Kidney epithelial cell (primary cell): ENCODE data around the gene PCDHGB1. TPM values are rescaled to one million over a fixed set of nuclear protein-coding genes. Genes with fewer than 3 reads are reported as not detected.

Experiments used
- DNase-seq: peaks from one replicate; pipeline ENCODE4 v3.0.0-alpha.2; 2010; ENCODE audit warnings: low read depth
- H3K27me3 ChIP-seq: 2 replicates; pipeline ENCODE4 v1.6.0; 2011; ENCODE audit warnings: low read length; ENCODE audit not compliant: control insufficient read depth, insufficient read depth
- H3K36me3 ChIP-seq: 2 replicates; pipeline ENCODE4 v1.5.1; 2011; ENCODE audit warnings: low read length; ENCODE audit not compliant: control insufficient read depth, insufficient read depth
- H3K4me3 ChIP-seq: 2 replicates; pipeline ENCODE4 v1.5.1; 2011; ENCODE audit warnings: low read depth, mild to moderate bottlenecking, control low read depth, low read length
- CTCF ChIP-seq: IDR thresholded peaks from 2 replicates; pipeline ENCODE4 v1.5.1; 2011; ENCODE audit warnings: mild to moderate bottlenecking, moderate library complexity, low read length, control low read depth, inconsistent platforms; ENCODE audit not compliant: insufficient read depth, poor library complexity, severe bottlenecking
- total RNA-seq: library from RNA; depleted of rRNA; stranded (reverse); fragments of >200 nt; gene quantifications from 2 replicates; pipeline ENCODE4 v1.2.3, GENCODE V29; 2015

The PCDHGB1 gene
- total RNA-seq, 1 donor from 2014 or later, result 1.6 TPM

DNA sequence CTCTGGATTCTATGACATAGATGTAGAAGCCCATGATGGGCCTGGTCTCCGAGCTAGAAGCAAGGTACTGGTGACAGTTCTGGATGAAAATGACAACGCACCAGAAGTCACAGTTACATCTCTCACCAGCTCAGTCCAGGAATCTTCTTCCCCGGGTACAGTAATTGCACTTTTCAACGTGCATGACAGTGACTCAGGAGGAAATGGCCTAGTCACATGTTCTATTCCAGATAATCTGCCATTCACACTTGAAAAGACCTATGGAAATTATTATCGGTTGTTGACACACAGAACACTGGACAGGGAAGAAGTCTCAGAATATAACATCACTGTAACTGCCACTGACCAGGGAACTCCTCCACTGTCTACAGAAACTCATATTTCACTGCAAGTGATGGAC is 6.2 kb downstream of the PCDHGB1 start:
- H3K36me3 ChIP-seq, result no peaks in the 10 kb centered on the region
- DNase-seq, result no peak
- no peak for TF ChIP-seq CTCF
- H3K4me3 ChIP-seq, result no peak overlapping the region
- H3K27me3 ChIP-seq, result peaks cover 18% of the 10 kb centered on the region

- no peak for DNase-seq
- no peak overlapping the region for H3K4me3 ChIP-seq
- TF ChIP-seq CTCF, result no peak
- H3K36me3 ChIP-seq, result no peaks in the 10 kb centered on the region
- peaks cover 16% of the 10 kb centered on the region for H3K27me3 ChIP-seq
Measured at GRCh38 chr5:141356950-141357349, 7.1 kb downstream of the PCDHGB1 start.

- Histone ChIP-seq H3K36me3 (no peaks in the 10 kb centered on the region), H3K4me3 (peak within 1 kb of the TSS; percentile 6), H3K27me3 (peaks cover 22% of the 10 kb centered on the region)
- DNase-seq, result no peak
- TF ChIP-seq CTCF, result peak; percentile 21
Measured at GRCh38 chr5:141359790-141360426, 10.0 kb downstream of the PCDHGB1 start, which contains the start of gene PCDHGB2. TSS of gene PCDHGB2 (plus strand) at chr5:141359994. CDS start at chr5:141360136, 142 bp downstream.

GRCh38 chr5:141360685-141361084 is 10.8 kb downstream of the PCDHGB1 start:
- no peaks in the 10 kb centered on the region for H3K36me3 ChIP-seq
- H3K27me3 ChIP-seq, result peaks cover 27% of the 10 kb centered on the region
- DNase-seq, result no peak
- TF ChIP-seq CTCF, result no peak
- H3K4me3 ChIP-seq, result no peak overlapping the region

- Histone ChIP-seq H3K27me3 (peaks cover 34% of the 10 kb centered on the region), H3K4me3 (no peak overlapping the region), H3K36me3 (no peaks in the 10 kb centered on the region)
- no peak for TF ChIP-seq CTCF
- no peak for DNase-seq
Measured at GRCh38 chr5:141362719-141363118, 12.8 kb downstream of the PCDHGB1 start.
